Lower leg skin (tissue), 3 donors: ENCODE results near the gene RNF169.

Source experiments
- CTCF ChIP-seq, 3 donors: fragments of 450-650 bp; IDR thresholded peaks; one replicate each; pipeline ENCODE4 v1.5.1; 2016; ENCODE audit warnings: antibody characterized with exemption in 3 of 3, mild to moderate bottlenecking in 3 of 3, moderate library complexity in 2 of 3
- POLR2A ChIP-seq, 2 donors: fragments of 450-650 bp; IDR thresholded peaks; one replicate each; pipeline ENCODE4 v1.6.1; 2016 to 2017; ENCODE audit warnings: antibody characterized with exemption in 2 of 2, mild to moderate bottlenecking in 1 of 2, moderate library complexity in 1 of 2

DNA sequence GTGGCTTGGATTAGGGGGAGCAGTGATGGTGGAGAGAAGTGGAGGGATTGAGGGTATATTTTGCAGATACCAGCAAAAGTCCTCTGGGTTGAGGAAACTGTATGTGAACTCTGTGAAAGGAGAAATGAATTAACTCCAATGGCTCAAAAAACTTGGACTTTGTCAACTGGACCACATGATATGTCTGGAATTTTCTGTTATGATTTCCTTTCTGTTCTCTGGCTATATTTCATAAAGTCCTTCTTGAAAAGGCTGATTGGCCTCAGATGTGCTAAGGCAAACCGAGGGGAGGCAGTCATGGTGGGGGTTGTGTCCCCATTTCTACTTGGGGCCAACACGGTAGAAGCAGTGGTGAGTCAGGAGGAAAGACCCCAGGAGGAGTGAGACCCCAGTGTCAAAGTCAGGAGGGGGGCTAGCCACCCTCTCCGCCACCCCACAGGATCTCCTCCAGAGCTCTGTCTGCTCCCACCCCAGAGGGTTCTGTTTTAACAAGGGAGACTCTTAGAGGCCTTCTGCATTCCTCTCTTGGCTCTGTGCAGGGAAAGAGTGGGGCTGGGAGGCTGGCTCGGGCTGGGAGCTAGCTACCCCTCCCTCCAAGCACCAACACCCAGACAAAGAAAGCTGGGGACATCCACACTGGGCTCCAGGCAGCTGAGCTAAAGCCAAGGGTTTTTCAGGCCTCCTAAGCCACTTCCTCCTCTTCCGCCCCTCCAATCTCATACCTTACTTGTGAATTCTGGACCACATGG, 31.3 kb upstream of the RNF169 start:
- TF ChIP-seq CTCF (IDR thresholded peaks at IDR 0.05): no peak
- TF ChIP-seq POLR2A (IDR thresholded peaks at IDR 0.05): no peak
